Inflammatory macrophage treated with lipopolysaccharide for 1 hour (primary cell): ENCODE data around the gene PRKCQ.
"Not testable (repeated sequence)": the region's sequence is repeated elsewhere in the genome, so short reads cannot be mapped to it uniquely, and the experiment has no call there.

Source experiments
- DNase-seq, 2 donors: peaks; one replicate each; pipeline ENCODE4 v3.0.0-alpha.2; 2020 to 2022

PRKCQ gene

DNA sequence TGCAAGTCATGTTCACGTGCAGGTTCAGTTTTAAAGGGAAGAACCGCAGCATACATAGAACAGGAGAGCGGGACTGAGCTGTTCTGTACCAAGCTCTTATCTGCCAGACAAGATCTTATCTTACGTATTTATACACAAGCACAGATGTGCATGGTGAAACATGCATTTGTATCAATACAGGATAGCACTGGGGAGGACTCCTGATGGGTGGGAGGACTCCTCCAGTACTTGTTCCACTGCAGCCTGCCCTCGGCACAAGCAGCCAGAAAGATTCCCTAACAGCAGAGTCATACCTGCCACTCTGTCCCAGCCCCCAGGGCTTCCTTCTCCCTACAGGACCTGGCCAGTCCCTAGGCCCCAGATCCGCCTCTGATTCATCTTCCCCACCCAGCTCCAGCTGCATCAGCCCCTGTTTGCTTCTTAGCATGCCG, 13.2 kb upstream of the PRKCQ start:
- no peak for DNase-seq

- DNase-seq, result no peak
Measured at GRCh38 chr10:6592080-6592479, 12.0 kb upstream of the PRKCQ start.

- no peak for DNase-seq
Measured at GRCh38 chr10:6591668-6592067, 11.6 kb upstream of the PRKCQ start.

DNA sequence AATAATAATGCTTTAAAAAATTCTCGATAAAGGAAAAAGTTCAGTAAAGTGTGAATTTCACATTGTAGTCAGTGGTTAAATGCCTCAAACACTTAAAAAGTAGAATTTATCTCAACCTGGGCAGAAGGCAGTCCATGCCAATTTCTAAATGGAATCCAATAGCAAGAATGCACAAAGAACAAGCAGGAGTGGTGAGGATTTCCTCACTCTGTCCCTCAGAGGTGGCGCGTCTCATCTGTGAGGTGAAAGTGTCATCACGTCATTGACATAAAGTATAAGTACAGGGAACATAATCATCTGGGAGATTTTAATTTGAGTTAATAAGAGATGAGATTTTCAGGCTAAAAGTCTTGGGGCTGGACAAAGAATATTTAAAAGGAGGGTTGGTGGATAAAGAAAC, 10.0 kb upstream of the PRKCQ start:
- DNase-seq, result no peak

GRCh38 chr10:6589287-6590094, 9.4 kb upstream of the PRKCQ start:
- DNase-seq, result no peak

DNA sequence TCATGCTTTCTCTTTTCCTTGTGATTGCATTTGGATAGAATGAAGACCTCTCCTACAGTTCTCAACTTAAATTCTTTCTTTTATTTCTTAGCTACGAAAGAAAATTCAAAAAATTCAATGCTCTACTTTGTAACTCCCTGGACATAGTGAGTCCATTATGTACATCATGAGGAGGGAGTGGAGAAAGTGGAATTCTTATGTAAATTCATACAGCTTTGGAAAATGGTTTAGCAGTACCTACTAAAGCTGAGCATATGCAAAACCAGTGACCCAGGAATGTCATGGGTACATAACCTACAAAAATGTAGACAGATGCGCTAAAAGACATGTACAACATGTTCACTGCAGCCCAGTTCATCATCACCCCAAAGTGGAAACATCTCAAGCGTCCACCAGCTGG, 8.8 kb upstream of the PRKCQ start:
- no peak for DNase-seq

DNA sequence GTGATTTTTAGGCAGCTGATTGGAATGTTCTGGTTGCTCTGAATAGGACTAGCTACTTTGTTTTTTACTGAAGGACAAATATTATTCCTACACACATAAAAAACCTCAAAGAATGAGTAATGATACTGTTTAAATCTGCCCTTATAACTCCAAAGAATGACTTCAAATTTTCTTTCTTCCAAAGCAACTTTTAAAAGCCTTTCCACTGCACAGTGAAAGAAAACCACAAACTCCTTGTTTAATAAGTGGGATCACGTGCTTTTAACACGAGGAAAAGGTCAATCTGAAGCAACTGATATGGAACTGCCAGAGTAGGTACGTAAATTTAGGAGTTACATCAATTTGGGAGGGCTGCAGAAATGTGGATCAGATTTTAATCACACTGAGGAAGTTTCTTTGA, 8.0 kb upstream of the PRKCQ start:
- no peak for DNase-seq

- DNase-seq, result no peak
Measured at GRCh38 chr10:6586501-6586900, 6.4 kb upstream of the PRKCQ start.

- DNase-seq, result no peak
Measured at GRCh38 chr10:6583447-6583846, 3.4 kb upstream of the PRKCQ start.

DNA sequence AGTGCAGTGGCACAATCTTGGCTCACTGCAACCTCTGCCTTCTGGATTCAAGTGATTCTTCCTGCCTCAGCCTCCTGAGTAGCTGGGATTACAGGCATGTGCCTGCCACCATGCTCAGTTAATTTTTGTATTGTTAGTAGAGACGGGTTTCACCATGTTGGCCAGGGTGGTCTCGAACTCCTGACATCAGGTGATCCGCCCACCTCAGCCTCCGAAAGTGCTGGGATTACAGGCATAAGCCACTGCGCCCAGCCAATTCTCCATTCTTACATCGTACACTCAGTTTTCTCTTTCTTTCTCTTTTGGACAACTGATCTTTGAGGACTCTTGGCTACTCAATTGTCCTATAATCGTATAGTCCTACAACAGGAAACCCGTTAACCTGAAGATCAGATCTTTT, 2.8 kb upstream of the PRKCQ start:
- not testable (repeated sequence) for DNase-seq

- DNase-seq, result no peak
Measured at GRCh38 chr10:6582298-6582697, 2.2 kb upstream of the PRKCQ start.

GRCh38 chr10:6581778-6582228, 1.7 kb upstream of the PRKCQ start:
- no peak for DNase-seq

GRCh38 chr10:6581223-6581622, 1.1 kb upstream of the PRKCQ start:
- DNase-seq, result not testable (repeated sequence)

- peak; percentile 38 to 78 for DNase-seq
Measured at GRCh38 chr10:6580279-6581029, 378 bp upstream of the PRKCQ start.

DNA sequence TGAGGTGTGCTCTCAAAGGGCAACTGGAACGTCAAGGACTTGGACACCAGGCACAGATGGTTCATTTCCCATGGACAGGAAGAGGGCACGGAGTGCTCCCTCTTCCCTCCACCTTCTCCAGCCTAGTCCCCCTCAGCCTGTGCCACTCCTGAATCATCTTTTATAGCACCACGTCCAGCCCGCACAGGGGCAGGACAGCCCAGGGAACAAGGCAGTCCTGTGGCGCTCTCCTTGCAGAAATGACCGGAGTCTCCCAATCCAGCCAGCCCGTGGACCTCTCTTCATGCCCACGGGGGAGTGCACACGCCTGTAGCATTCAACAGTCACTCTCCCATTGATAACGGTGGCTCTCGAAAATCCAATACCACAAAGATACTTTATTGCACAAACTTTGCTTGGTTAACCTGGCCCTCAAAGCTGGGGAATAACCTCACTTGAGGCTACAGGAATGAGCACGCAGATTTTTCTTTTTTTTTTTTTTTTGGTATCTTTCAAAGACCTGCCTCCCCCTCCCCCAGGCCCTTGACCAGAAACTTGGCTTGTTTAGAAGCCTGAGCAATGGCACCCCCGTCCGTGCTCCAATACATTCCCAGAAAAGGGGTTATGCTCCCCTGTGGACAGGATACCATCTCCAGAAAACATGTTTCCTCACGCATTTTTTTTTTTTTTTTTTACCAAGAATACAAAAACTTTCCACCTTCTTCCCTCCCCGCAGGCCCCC, 733 bp downstream of the PRKCQ start:
- no peak for DNase-seq

DNA sequence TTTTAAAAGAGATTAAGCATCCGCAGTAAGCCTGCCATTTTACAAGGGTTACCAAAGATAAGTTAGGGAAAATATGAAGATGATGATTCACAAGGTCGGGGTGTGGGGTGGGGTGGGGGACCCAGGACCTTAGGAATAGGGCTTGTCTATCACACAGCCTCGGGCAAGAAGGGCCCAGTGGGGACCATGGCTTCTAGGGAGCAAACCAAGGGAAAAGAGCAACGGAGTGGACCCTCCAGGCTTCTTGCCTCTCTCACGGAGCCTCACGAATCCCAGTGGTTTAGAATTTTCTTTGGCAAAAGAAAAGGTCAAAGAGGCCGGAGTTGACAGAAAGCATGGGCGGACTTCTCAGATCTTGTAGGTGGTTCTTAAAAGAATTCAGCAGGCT, 1.3 kb downstream of the PRKCQ start:
- no peak for DNase-seq

DNA sequence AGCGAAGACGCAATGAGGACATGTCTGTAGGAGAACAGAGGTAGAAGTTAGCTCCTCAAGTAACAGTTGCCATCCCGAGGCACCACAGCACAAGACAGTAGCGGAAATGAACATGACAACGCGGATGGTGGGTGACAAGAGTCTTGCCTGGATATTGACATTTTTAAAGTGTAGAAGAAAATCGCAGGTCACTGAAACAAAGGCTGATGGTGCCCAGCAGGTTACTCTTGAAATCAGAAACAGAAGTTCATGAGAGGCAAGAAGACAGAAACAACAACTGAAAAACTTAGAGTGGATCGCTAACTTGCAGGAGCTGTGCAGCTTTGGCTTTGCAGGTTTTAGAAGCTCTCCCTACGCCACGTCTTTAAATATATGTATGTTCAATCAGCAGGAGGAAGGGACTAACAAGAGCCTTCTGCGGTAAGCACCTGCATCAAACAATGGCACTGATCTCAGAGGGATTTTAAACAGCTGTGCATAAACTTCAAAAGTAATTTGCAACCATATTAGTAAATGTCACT, 1.8 kb downstream of the PRKCQ start:
- no peak for DNase-seq

DNA sequence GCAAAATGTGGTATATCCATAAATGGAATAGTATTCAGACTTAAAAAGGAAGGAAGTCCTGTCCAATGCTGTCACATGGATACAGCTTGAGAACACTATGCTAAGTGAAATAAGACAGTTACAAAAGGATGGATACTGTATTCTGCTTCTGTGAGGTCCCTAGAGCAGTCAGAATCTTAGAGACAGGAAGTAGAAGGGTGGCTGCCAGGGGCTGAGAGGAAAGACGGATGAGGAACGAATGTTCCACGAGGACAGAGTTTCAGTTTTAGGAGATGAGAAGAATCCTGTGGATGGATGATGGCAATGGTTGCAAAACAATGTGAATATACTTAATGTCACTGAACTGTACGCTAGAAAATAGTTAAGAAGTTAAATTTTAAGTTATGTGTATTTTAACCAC, 3.8 kb downstream of the PRKCQ start:
- DNase-seq, result peak in 1 of 2 donors; percentile 12

DNA sequence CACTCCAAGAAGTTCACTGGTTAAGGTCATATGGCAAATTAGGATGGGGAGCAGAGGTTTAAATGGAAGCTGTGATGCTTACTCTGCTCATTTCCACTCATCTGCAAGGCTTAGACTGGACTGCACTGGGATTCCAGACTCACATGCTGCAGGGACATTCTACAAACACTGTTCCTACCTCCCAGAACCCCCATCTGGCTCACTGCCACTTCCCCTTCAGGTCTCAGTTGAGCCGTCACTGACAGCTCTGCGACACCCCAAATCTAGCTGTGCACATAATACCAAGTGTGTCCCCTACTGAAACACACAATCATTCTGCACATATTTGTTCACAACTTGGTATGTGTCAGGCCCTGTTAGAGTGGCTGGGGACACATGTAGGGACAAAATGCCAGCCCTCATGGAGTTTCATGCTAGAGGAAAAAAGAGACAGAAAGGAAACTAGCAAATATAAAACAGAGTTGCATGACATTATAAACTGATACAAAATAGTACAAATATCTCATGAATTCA, 5.4 kb downstream of the PRKCQ start:
- no peak for DNase-seq

DNA sequence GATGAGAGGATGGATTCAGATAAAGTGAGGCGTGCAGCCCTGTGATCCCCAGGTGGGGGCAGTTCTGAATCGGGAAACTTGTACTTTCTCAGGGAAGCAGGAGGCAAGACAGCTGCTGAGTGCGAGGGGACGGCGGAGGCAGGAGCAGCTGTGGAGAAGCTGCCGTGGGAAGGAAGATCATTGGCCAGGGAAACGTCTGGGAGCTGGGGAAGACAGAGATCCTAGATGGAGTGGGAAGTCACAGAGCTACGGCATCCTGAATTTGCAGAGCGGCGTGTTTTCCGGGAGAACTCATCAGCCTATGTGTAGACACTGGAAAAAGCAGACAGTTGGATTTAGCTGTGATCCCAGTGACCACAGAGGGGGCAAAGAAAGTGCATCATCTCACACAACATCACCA, 9.2 kb downstream of the PRKCQ start:
- DNase-seq, result no peak

- no peak for DNase-seq
Measured at GRCh38 chr10:6569259-6569658, 10.8 kb downstream of the PRKCQ start.

DNA sequence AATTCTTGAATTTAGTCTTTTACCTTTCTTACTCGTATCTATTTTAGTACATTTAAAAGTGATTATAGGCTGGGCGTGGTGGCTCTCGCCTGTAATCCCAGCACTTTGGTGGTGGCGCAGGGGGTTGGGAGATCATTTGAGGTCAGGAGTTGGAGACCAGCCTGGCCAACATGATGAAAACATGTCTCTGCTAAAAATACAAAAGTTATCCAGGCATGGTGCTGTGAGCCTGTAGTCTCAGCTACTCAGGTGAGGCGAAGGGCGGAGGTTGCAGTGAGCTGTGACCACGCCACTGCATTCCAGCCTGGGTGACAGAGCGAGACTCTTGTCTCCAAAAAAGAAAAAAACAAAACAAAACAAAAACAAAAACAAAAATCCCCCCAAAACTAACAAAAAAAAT, 12.2 kb downstream of the PRKCQ start:
- DNase-seq, result no peak

- no peak for DNase-seq
Measured at GRCh38 chr10:6567203-6567703, 12.8 kb downstream of the PRKCQ start.
